ENCODE measurements around the gene GNG10. TPM values are rescaled to one million over a fixed set of nuclear protein-coding genes. Genes with fewer than 3 reads are reported as not detected.

The GNG10 gene
- total and polyA plus RNA-seq, 2 of the 4 experiments (the other 2 are of a cell fraction) = 48.8 to 72.7 TPM

DNA sequence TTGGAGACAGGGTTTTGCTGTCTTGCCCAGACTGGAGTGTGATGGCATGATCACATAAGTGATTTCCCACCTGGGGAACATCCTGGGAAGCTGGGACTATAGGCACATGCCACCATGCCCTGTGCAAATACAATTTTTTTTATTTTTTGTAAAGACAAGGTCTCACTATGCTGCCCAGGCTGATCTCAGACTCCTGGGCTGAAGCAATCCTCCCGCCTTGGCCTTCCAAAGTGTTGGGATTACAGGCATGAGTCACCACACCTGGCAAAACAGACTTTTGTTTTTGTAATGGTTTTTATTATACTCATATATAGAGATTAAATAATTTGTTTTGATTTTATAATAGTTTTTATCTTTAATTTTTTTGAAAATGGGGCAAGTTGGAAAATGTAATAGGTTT, 15.6 kb upstream of the GNG10 start:
- no peaks in the 10 kb centered on the region for H3K4me1 ChIP-seq (ENCODE audit: control insufficient read depth, insufficient read depth, low read length)
- CTCF ChIA-PET = no interaction called here
- H2BK120ac ChIP-seq (ENCODE audit: low read depth, low read length) = no peak overlapping the region
- WGBS, 2 experiments (ENCODE audit: extremely low coverage in 2 of 2, insufficient read length in 1 of 2) = no CpG with 5 or more reads among the region's 1 CpG
- peaks cover 24 to 50% of the 10 kb centered on the region in 2 experiments for H3K79me1 ChIP-seq (ENCODE audit: low read depth in 1 of 2, low read length in 2 of 2)
- peaks cover 22% of the 10 kb centered on the region for H3K36me3 ChIP-seq (ENCODE audit: control insufficient read depth, insufficient read depth, low read length)
- in situ Hi-C loops (cut with MboI; ENCODE audit: low sequenced_read_pairs) = no loop called here
- intact Hi-C loops (cut with micrococcal nuclease) = no loop called here
- H3K9me1 ChIP-seq (ENCODE audit: insufficient read depth, low read length) = peaks cover 3% of the 10 kb centered on the region; the same call in 1 of the 2 replicates
- TF ChIP-seq SMC3 (IDR thresholded peaks at IDR 0.05; ENCODE audit: low read depth, low read length) = no peak
- no peak for TF ChIP-seq CTCF (conservative IDR thresholded peaks at IDR 0.05; ENCODE audit: low read depth, low read length)
- TF ChIP-seq RCOR1 (IDR thresholded peaks at IDR 0.05; ENCODE audit: insufficient replicate concordance, low read length) = no peak
- no peak for TF ChIP-seq POLR2A (IDR thresholded peaks at IDR 0.05; ENCODE audit: low read depth, low read length)
- no peak for TF ChIP-seq FOS (IDR thresholded peaks at IDR 0.05; ENCODE audit: low read depth, low read length)
- TF ChIP-seq ELK1 (IDR thresholded peaks at IDR 0.05; ENCODE audit: borderline replicate concordance, low read depth, low read length) = no peak
- TF ChIP-seq RFX5 (IDR thresholded peaks at IDR 0.05; ENCODE audit: low read depth, low read length) = no peak
- TF ChIP-seq USF2 (IDR thresholded peaks at IDR 0.05; ENCODE audit: low read depth, low read length) = no peak
- TF ChIP-seq BHLHE40 (IDR thresholded peaks at IDR 0.05; ENCODE audit: low read depth, low read length) = no peak
- TF ChIP-seq CEBPB (IDR thresholded peaks at IDR 0.05; ENCODE audit: low read depth, low read length) = no peak
- no peak for TF ChIP-seq NFE2L2 (IDR thresholded peaks at IDR 0.05; ENCODE audit: low read depth, low read length)
- no peak for TF ChIP-seq MXI1 (IDR thresholded peaks at IDR 0.05; ENCODE audit: borderline replicate concordance, low read depth, low read length)
- no peak for TF ChIP-seq MAFK (IDR thresholded peaks at IDR 0.05; ENCODE audit: low read depth, low read length)
- no peaks in the 10 kb centered on the region for H3K27me3 ChIP-seq (ENCODE audit: control insufficient read depth, insufficient read depth, low read length)
- BruUV-seq (replicated peaks) = no TSS peak
- peaks cover 6% of the 10 kb centered on the region; the same call in 1 of the 2 replicates for H4K20me1 ChIP-seq (ENCODE audit: insufficient read depth, low read length)
- H3K18ac ChIP-seq (ENCODE audit: low read depth, low read length) = no peak overlapping the region
- no peak overlapping the region for H2AFZ ChIP-seq (replicated peaks; ENCODE audit: low read length, poor library complexity)
- H3K56ac ChIP-seq (ENCODE audit: extremely low read depth, insufficient read depth, low read length) = no peak overlapping the region
- no peak overlapping the region for H3K4me2 ChIP-seq (ENCODE audit: low read depth, low read length)
- no peak overlapping the region for H3K4me3 ChIP-seq (ENCODE audit: insufficient read depth, low read depth, low read length)
- peak; percentile 36 for DNase-seq
- POLR2A ChIA-PET (ENCODE audit: unreplicated experiment) = no interaction called here
- H4K91ac ChIP-seq (ENCODE audit: insufficient read depth, low read depth, low read length) = no peak overlapping the region
- H2AK9ac ChIP-seq (replicated peaks; ENCODE audit: low read depth, low read length, poor library complexity) = no peak overlapping the region
- H3K27ac ChIP-seq (ENCODE audit: insufficient read depth, low read length) = no peak overlapping the region
- no peak overlapping the region for H2BK15ac ChIP-seq (ENCODE audit: low read depth, low read length)
- no peak overlapping the region for H4K5ac ChIP-seq (ENCODE audit: low read depth, low read length)
- no peak overlapping the region for H3K23ac ChIP-seq (ENCODE audit: low read depth, low read length)
- H3K14ac ChIP-seq (replicated peaks; ENCODE audit: low read depth, low read length) = no peak overlapping the region
- H3K9ac ChIP-seq (ENCODE audit: low read depth, low read length) = no peak overlapping the region
- H4K8ac ChIP-seq (ENCODE audit: low read depth in 2 of 2, low read length in 2 of 2) = no peak overlapping the region
- H3K9me3 ChIP-seq (ENCODE audit: control insufficient read depth, insufficient read depth, low read length) = no peaks in the 10 kb centered on the region
- no peak for ATAC-seq (ENCODE audit: low read depth)
- no peak overlapping the region for H2AK5ac ChIP-seq (ENCODE audit: low read depth, low read length)
- no peak overlapping the region for H2BK5ac ChIP-seq (ENCODE audit: low read depth, low read length, poor library complexity, severe bottlenecking)
- H2BK20ac ChIP-seq (ENCODE audit: low read depth, low read length) = no peak overlapping the region
- H3K4ac ChIP-seq (ENCODE audit: low read depth, low read length) = no peak overlapping the region
- dilution Hi-C loops (cut with HindIII; ENCODE audit: low sequenced_read_pairs, unreplicated experiment) = no loop called here

Data from IMR-90 (cell line).